Measurements from ENCODE around the gene TMCO4.
A peak's percentile ranks its signal among the peaks of the same experiment; 100 is the strongest.

Gene TMCO4

GRCh38 chr1:19657511-19657910 lies 142.2 kb downstream of the TMCO4 start:
- no peak for TF ChIP-seq CTCF (conservative IDR thresholded peaks at IDR 0.05; ENCODE audit: low read depth)
- no peak for DNase-seq (ENCODE audit: low spot score)
- POLR2A ChIA-PET (ENCODE audit: low non-redundant PET), result no interaction called here
- CTCF ChIA-PET, result interaction anchor here (1.1 kb wide), 1 partner anchor 162 kb away, joined by 3 read pairs; no protein-coding TSS in a partner anchor
- 0 out of 2 replicates have a peak overlapping the region, but pooled peaks have one; percentile 43 for H3K27ac ChIP-seq

- no peak for TF ChIP-seq CTCF (conservative IDR thresholded peaks at IDR 0.05; ENCODE audit: low read depth)
- ChIA-PET POLR2A (ENCODE audit: low non-redundant PET) (no interaction called here), CTCF (interaction anchor here (0.5 kb wide), 1 partner anchor 402 kb away, joined by 3 read pairs; no protein-coding TSS in a partner anchor)
- DNase-seq (ENCODE audit: low spot score), result no peak
- H3K27ac ChIP-seq, result no peak overlapping the region
Observed at GRCh38 chr1:19656780-19657466, 142.8 kb downstream of the TMCO4 start.

GRCh38 chr1:19656134-19656779 lies 143.5 kb downstream of the TMCO4 start:
- POLR2A ChIA-PET (ENCODE audit: low non-redundant PET), result no interaction called here
- CTCF ChIA-PET, result interaction anchor here (0.5 kb wide), 1 partner anchor 401 kb away, joined by 3 read pairs; no protein-coding TSS in a partner anchor
- H3K27ac ChIP-seq, result no peak overlapping the region
- TF ChIP-seq CTCF (conservative IDR thresholded peaks at IDR 0.05; ENCODE audit: low read depth), result no peak
- no peak for DNase-seq (ENCODE audit: low spot score)

GRCh38 chr1:19655718-19656080 lies 144.0 kb downstream of the TMCO4 start:
- no peak for TF ChIP-seq CTCF (conservative IDR thresholded peaks at IDR 0.05; ENCODE audit: low read depth)
- ChIA-PET CTCF (no interaction called here), POLR2A (ENCODE audit: low non-redundant PET) (no interaction called here)
- no peak for DNase-seq (ENCODE audit: low spot score)
- H3K27ac ChIP-seq, result peak overlapping the region; percentile 24; the same call in 1 of the 2 replicates

GRCh38 chr1:19654886-19655717 lies 144.6 kb downstream of the TMCO4 start:
- no peak for TF ChIP-seq CTCF (conservative IDR thresholded peaks at IDR 0.05; ENCODE audit: low read depth)
- no peak for DNase-seq (ENCODE audit: low spot score)
- H3K27ac ChIP-seq, result peak overlapping the region; percentile 24
- ChIA-PET CTCF (interaction anchor here (0.6 to 1.2 kb wide), 6 partner anchors 9 to 169 kb away, joined by 3 to 6 read pairs (median 4); partner anchors contain the start of genes CAPZB and HTR6), POLR2A (ENCODE audit: low non-redundant PET) (interaction anchor here (0.9 kb wide), 1 partner anchor 170 kb away, joined by 3 read pairs; the partner anchor contains the start of gene CAPZB)

GRCh38 chr1:19654386-19654785 lies 145.3 kb downstream of the TMCO4 start:
- DNase-seq (ENCODE audit: low spot score), result no peak
- ChIA-PET CTCF (interaction anchor here (0.5 to 1.2 kb wide), 21 partner anchors 10 to 380 kb away, joined by 3 to 7 read pairs (median 4); partner anchors contain the start of genes CAPZB, HTR6 and NBL1), POLR2A (ENCODE audit: low non-redundant PET) (interaction anchor here (0.9 kb wide), 1 partner anchor 169 kb away, joined by 3 read pairs; the partner anchor contains the start of gene CAPZB)
- no peak for TF ChIP-seq CTCF (conservative IDR thresholded peaks at IDR 0.05; ENCODE audit: low read depth)
- H3K27ac ChIP-seq, result peak overlapping the region; percentile 77
